Activated CD4-positive, alpha-beta memory T cell treated with anti-CD3 and anti-CD28 coated beads for 36 hours (primary cell): Measurements from ENCODE around the gene HSD17B1. TPM values are rescaled to one million over a fixed set of nuclear protein-coding genes. Genes with fewer than 3 reads are reported as not detected.
A peak's percentile ranks its signal among the peaks of the same experiment; 100 is the strongest.
"Not testable (repeated sequence)": the region's sequence is repeated elsewhere in the genome, so short reads cannot be mapped to it uniquely, and the experiment has no call there.

Experiments used
- CTCF ChIA-PET: fragments of 350-600 bp; sonication (Branson Sonifier 250); formaldehyde crosslinking; loops from one replicate; lab custom pipeline; 2021; ENCODE audit warnings: antibody characterized with exemption, inconsistent platforms; lab: Charles Lee
- POLR2A ChIA-PET: fragments of 350-600 bp; sonication (Branson Sonifier 250); formaldehyde crosslinking; loops from one replicate; lab custom pipeline; 2021; ENCODE audit warnings: antibody characterized with exemption; lab: Charles Lee
- DNase-seq: peaks from one replicate; pipeline ENCODE4 v3.0.0-alpha.2; 2020
- H3K27ac Mint-ChIP-seq: one replicate; pipeline ENCODE4 v1.8.0; 2021; ENCODE audit warnings: mixed read lengths
- H3K27me3 Mint-ChIP-seq: one replicate; pipeline ENCODE4 v1.8.0; 2021; ENCODE audit warnings: mixed read lengths
- H3K36me3 Mint-ChIP-seq: one replicate; pipeline ENCODE4 v1.8.0; 2021; ENCODE audit warnings: mixed read lengths
- H3K4me1 Mint-ChIP-seq: one replicate; pipeline ENCODE4 v1.8.0; 2021; ENCODE audit warnings: low read depth, mixed read lengths
- H3K4me3 Mint-ChIP-seq: one replicate; pipeline ENCODE4 v1.8.0; 2021; ENCODE audit warnings: mild to moderate bottlenecking, mixed read lengths
- H3K9me3 Mint-ChIP-seq: one replicate; pipeline ENCODE4 v1.8.0; 2021; ENCODE audit warnings: mixed read lengths
- intact Hi-C: fragments of 100-400 bp; cut with micrococcal nuclease; formaldehyde crosslinking; loops from one replicate; pipeline ENCODE4 v1.15.1; 2023
- total RNA-seq, 2 experiments: library from RNA; stranded (reverse); gene quantifications; one replicate each; pipeline ENCODE4 v1.2.3, GENCODE V29; 2021

Gene HSD17B1
- total RNA-seq = under 1 TPM; 0.44 to 0.52 TPM

DNA sequence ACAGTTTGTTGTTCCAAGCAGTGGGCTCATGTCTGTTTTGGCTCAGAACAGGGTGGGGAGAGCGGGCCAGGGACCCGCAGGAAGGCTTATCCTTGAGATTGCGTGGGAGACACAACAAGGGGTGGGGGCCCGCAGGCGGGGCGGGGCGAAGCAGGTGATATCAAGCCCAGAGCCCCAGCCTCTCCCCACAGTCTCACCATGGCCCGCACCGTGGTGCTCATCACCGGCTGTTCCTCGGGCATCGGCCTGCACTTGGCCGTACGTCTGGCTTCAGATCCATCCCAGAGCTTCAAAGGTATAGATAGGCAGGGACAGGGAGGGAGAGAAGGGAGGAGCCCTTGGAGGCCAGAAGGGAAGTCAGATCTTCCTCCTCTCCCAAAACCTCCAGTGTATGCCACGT lies at the start of gene HSD17B1:
Gene HSD17B1 (plus strand): TSS at position 188 of the 400 bp plus-strand sequence. CDS start 11 bp downstream, at position 199.
- H3K27me3 Mint-ChIP-seq, DNase-seq, CTCF ChIA-PET, H3K36me3 Mint-ChIP-seq, intact Hi-C loops, H3K9me3 Mint-ChIP-seq: not testable (repeated sequence)
- peaks cover 15% of the 10 kb centered on the region for H3K4me1 Mint-ChIP-seq
- peak within 1 kb of the TSS; percentile 13 for H3K27ac Mint-ChIP-seq
- H3K4me3 Mint-ChIP-seq = peak within 1 kb of the TSS; percentile 87
- POLR2A ChIA-PET = interaction anchor here (0.9 kb wide), 1 partner anchor 10 kb away, joined by 3 read pairs; no protein-coding TSS in a partner anchor

- ChIA-PET CTCF (no interaction called here), POLR2A (no interaction called here)
- Mint-ChIP-seq H3K9me3 (no peaks in the 10 kb centered on the region), H3K27me3 (no peaks in the 10 kb centered on the region), H3K27ac (no peak overlapping the region), H3K4me3 (no peak overlapping the region), H3K36me3 (peaks cover 2% of the 10 kb centered on the region), H3K4me1 (no peaks in the 10 kb centered on the region)
- intact Hi-C loops = no loop called here
- no peak for DNase-seq
Measured at GRCh38 chr17:42502926-42503325, 49.8 kb upstream of the HSD17B1 start.

DNA sequence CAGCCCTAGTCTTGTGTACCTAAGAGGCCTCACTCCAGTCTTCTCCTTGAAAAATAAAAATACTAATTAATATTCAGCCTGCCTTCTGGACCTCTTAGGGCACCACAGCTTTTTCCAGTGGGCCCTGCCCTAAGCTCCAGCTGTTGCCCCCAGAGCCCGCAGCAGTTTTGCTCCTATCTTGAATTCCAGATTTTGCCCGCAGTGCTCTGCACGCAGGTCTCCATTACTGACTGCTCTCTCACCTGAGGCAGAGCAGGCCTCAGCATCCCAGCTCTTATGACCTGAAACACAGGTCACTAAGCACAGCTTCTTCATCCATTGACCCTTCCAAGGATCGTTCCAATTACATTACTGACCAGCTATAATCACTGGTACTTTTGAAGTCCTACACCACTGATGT lies 45.1 kb upstream of the HSD17B1 start:
- no peaks in the 10 kb centered on the region for H3K9me3 Mint-ChIP-seq
- no peak overlapping the region for H3K27ac Mint-ChIP-seq
- H3K4me3 Mint-ChIP-seq = no peak overlapping the region
- intact Hi-C loops = no loop called here
- CTCF ChIA-PET = interaction anchor here (1.3 kb wide), 1 partner anchor 11 kb away, joined by 3 read pairs; no protein-coding TSS in a partner anchor
- H3K27me3 Mint-ChIP-seq = no peaks in the 10 kb centered on the region
- POLR2A ChIA-PET = interaction anchor here (0.6 kb wide), 1 partner anchor 37 kb away, joined by 3 read pairs; no protein-coding TSS in a partner anchor
- DNase-seq = no peak
- H3K36me3 Mint-ChIP-seq = no peaks in the 10 kb centered on the region
- H3K4me1 Mint-ChIP-seq = no peaks in the 10 kb centered on the region

DNA sequence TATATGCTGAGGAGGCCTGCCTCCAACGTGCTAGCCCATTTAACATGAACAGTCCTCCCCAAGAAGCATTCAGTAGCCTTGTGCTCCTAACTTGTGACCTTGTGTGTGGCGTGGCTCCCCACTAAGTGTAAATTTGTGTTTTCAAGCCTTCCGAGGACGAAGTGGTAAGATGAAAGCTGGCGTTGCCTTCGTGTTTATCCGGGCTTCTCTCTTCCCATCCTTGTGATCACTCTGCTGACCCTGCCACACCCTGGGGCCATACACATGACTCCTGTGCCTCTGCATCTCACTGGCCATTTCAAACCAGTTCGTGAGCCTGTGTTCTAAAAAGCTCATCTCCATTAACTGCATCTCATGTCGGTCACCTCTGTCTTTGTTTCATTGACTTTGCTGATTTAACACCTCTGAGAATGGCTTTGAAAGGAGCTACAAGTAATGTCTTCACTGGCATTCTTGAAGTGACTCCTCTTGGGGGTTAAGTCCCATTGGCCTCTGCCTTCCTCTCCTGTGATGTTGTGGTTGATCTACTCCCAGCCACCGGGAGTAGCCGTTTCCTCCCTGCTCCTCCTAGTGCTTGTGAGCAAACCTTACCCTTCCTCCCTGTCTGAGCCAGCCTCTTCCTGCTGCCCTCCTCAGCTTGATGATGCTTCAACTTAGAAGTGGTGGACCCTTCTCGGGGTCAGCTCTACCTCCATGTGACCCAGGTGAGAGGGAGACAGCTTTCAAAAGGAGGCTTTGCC lies 44.1 kb upstream of the HSD17B1 start:
- Mint-ChIP-seq H3K4me3 (no peak overlapping the region), H3K4me1 (no peaks in the 10 kb centered on the region), H3K27me3 (no peaks in the 10 kb centered on the region), H3K27ac (no peak overlapping the region), H3K9me3 (no peaks in the 10 kb centered on the region), H3K36me3 (no peaks in the 10 kb centered on the region)
- ChIA-PET CTCF (no interaction called here), POLR2A (interaction anchor here (0.5 kb wide), 1 partner anchor 79 kb away, joined by 4 read pairs; no protein-coding TSS in a partner anchor)
- intact Hi-C loops = no loop called here
- DNase-seq = no peak

DNA sequence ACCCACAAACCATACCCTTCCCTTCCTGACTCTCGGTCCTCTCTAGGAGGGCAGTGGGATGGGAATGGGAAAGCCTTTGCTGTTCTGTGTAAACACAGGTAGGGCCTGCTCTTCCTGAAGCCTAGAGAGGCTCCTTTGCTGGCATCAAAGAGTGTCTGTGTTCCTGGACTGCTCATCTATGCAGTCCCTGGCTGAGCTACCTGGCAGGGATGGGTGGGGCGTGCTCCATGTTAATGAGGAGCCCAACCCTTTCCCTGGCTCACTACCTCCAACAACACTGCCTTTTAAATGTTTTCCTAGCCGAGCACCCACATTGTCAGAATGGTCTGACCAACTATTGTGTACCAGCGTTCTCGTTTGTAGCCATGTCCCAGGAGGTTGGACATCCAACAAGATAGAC lies 43.3 kb upstream of the HSD17B1 start:
- POLR2A ChIA-PET = no interaction called here

DNA sequence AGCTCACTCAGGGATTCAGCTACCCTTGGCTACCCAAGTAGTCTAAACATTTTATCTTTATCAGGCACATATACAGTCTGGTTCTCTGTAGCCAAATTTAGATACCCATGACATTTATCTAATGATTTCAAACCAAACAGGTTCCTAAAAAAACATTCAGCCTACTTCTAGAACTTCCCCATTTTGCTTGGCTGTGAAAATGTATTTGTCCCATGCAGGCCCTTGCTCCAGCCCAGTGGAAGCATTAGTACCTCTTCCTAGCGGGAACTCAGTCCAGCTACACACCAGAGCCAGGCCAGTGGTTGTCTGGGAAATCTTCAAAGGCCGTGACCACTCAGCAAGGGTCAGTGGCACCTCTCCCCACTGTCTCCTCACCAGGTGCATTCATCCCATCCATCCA lies 42.9 kb upstream of the HSD17B1 start:
- no peak for DNase-seq
- H3K27me3 Mint-ChIP-seq = no peaks in the 10 kb centered on the region
- ChIA-PET POLR2A (no interaction called here), CTCF (no interaction called here)
- no peaks in the 10 kb centered on the region for H3K9me3 Mint-ChIP-seq
- no peak overlapping the region for H3K4me3 Mint-ChIP-seq
- intact Hi-C loops = no loop called here
- H3K27ac Mint-ChIP-seq = no peak overlapping the region
- H3K4me1 Mint-ChIP-seq = no peaks in the 10 kb centered on the region
- H3K36me3 Mint-ChIP-seq = no peaks in the 10 kb centered on the region

More for the DNA sequence above, 43.3 kb upstream of the HSD17B1 start:
- DNase-seq = no peak
- Mint-ChIP-seq H3K27me3 (no peaks in the 10 kb centered on the region), H3K27ac (no peak overlapping the region), H3K4me3 (no peak overlapping the region), H3K9me3 (no peaks in the 10 kb centered on the region), H3K4me1 (no peaks in the 10 kb centered on the region), H3K36me3 (no peaks in the 10 kb centered on the region)
- CTCF ChIA-PET = no interaction called here
- intact Hi-C loops = no loop called here

- H3K27me3 Mint-ChIP-seq = no peaks in the 10 kb centered on the region
- POLR2A ChIA-PET = no interaction called here
Measured at GRCh38 chr17:42512246-42512645, 40.5 kb upstream of the HSD17B1 start.

DNA sequence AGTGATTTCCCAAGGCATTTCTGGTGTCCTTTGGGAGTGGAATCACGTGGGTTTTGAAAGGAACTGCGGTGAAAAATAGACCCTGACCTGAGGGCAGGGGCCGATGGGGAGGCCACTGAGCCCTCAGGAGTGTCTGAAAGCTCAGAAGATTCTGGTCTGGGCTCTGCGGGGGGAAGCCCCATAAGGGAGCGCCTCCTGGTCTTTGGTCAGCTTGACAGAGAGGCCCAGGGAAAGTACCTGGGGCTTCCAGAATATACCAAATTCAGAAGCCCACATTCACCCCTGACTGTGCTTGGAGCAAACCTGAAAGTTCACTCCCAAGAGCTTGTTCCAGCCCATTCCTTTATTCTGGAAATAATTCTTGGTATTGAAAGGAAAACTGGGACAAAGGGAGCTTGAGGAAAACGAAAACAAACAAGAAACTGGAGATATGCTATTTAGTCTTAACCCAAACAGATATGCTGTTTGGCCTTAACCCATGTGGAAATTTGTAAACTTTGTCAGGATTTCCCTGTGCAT lies 39.9 kb upstream of the HSD17B1 start:
- Mint-ChIP-seq H3K27me3 (no peaks in the 10 kb centered on the region), H3K36me3 (no peaks in the 10 kb centered on the region), H3K9me3 (no peaks in the 10 kb centered on the region), H3K4me1 (no peaks in the 10 kb centered on the region), H3K4me3 (no peak overlapping the region), H3K27ac (no peak overlapping the region)
- intact Hi-C loops = no loop called here
- no peak for DNase-seq
- POLR2A ChIA-PET = no interaction called here
- CTCF ChIA-PET = no interaction called here

More at GRCh38 chr17:42512246-42512645, 40.5 kb upstream of the HSD17B1 start:
- Mint-ChIP-seq H3K9me3 (no peaks in the 10 kb centered on the region), H3K4me3 (no peak overlapping the region), H3K4me1 (no peaks in the 10 kb centered on the region), H3K36me3 (no peaks in the 10 kb centered on the region), H3K27ac (no peak overlapping the region)
- CTCF ChIA-PET = no interaction called here
- no peak for DNase-seq
- intact Hi-C loops = no loop called here

- Mint-ChIP-seq H3K36me3 (no peaks in the 10 kb centered on the region), H3K9me3 (no peaks in the 10 kb centered on the region), H3K27me3 (no peaks in the 10 kb centered on the region), H3K4me1 (no peaks in the 10 kb centered on the region), H3K4me3 (no peak overlapping the region), H3K27ac (no peak overlapping the region)
- CTCF ChIA-PET = interaction anchor here (1.5 to 3.2 kb wide), 2 partner anchors 73 to 86 kb away, joined by 4 to 11 read pairs; no protein-coding TSS in a partner anchor
- intact Hi-C loops = no loop called here
- POLR2A ChIA-PET = no interaction called here
- no peak for DNase-seq
Measured at GRCh38 chr17:42513686-42514085, 39.0 kb upstream of the HSD17B1 start.

GRCh38 chr17:42514279-42514678 lies 38.4 kb upstream of the HSD17B1 start:
- Mint-ChIP-seq H3K27ac (no peak overlapping the region), H3K4me3 (no peak overlapping the region), H3K36me3 (no peaks in the 10 kb centered on the region), H3K4me1 (no peaks in the 10 kb centered on the region), H3K27me3 (no peaks in the 10 kb centered on the region), H3K9me3 (no peaks in the 10 kb centered on the region)
- intact Hi-C loops = no loop called here
- CTCF ChIA-PET = interaction anchor here (0.6 to 3.2 kb wide), 6 partner anchors 13 to 108 kb away, joined by 3 to 11 read pairs (median 4); no protein-coding TSS in a partner anchor
- POLR2A ChIA-PET = interaction anchor here (0.6 kb wide), 1 partner anchor 23 kb away, joined by 3 read pairs; no protein-coding TSS in a partner anchor
- DNase-seq = no peak

DNA sequence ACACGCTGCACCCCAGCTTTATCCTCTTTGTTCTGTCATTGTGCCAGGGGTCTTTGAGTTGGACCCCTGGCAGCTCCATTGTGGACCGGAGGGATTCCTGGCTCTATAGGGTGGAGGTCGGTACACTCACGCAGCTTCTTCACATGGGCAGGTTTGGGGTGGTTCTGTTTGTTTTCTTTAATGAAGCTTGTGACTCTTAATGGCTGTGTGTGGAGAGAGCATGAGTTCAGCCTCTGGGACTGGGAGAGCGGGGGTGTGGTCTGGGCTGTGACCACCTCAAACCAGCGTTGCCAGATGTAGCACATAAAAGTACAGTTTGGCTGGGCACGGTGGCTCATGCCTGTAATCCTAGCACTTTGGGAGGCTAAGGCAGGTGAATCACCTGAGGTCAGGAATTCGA lies 37.9 kb upstream of the HSD17B1 start:
- no peaks in the 10 kb centered on the region for H3K9me3 Mint-ChIP-seq
- intact Hi-C loops = loop anchor here (5.0 kb wide), 2 partner anchors 58 to 203 kb away; partner anchors contain the start of gene ATP6V0A1
- H3K27ac Mint-ChIP-seq = no peak overlapping the region
- ChIA-PET POLR2A (interaction anchor here (0.6 kb wide), 1 partner anchor 24 kb away, joined by 3 read pairs; no protein-coding TSS in a partner anchor), CTCF (interaction anchor here (0.6 to 3.2 kb wide), 7 partner anchors 12 to 109 kb away, joined by 3 to 11 read pairs (median 4); no protein-coding TSS in a partner anchor)
- no peak for DNase-seq
- no peaks in the 10 kb centered on the region for H3K27me3 Mint-ChIP-seq
- H3K4me1 Mint-ChIP-seq = no peaks in the 10 kb centered on the region
- no peaks in the 10 kb centered on the region for H3K36me3 Mint-ChIP-seq
- no peak overlapping the region for H3K4me3 Mint-ChIP-seq

DNA sequence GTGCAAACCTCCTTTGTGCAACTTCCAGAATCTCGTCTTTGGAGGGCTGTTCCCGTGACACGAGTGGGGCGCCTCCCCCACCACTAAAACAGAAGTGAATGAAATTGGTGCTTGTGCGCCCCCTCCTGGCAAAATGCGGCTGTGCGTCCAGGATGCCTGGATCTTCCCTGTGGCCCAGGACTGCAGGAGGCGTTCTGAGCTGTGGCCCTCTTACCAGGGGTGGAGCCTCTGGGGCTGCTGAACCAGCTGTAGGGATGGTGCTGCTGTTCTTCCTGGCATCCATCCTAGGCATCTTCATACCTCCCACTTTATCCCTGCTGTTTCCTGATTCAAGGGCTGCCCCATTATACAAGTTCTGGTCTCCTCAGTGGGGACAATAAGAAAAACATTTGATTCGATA lies 35.2 kb upstream of the HSD17B1 start:
- POLR2A ChIA-PET = interaction anchor here (1.0 kb wide), 1 partner anchor 94 kb away, joined by 3 read pairs; the partner anchor contains the start of gene CAVIN1
- peak; percentile 88 for DNase-seq
- intact Hi-C loops = loop anchor here (2.0 to 5.0 kb wide), 3 partner anchors 60 to 205 kb away; partner anchors contain the start of gene ATP6V0A1
- H3K9me3 Mint-ChIP-seq = no peaks in the 10 kb centered on the region
- CTCF ChIA-PET = interaction anchor here (0.6 to 3.4 kb wide), 34 partner anchors 10 to 295 kb away, joined by 3 to 29 read pairs (median 4); partner anchors contain the start of genes CAVIN1 and NAGLU
- no peaks in the 10 kb centered on the region for H3K27me3 Mint-ChIP-seq
- peaks cover 7% of the 10 kb centered on the region for H3K36me3 Mint-ChIP-seq
- H3K4me3 Mint-ChIP-seq = no peak overlapping the region
- no peak overlapping the region for H3K27ac Mint-ChIP-seq
- H3K4me1 Mint-ChIP-seq = no peaks in the 10 kb centered on the region
